ENCODE data around the gene DNAJB2.
A peak's percentile ranks its signal among the peaks of the same experiment; 100 is the strongest.
"Not testable (repeated sequence)": the region's sequence is repeated elsewhere in the genome, so short reads cannot be mapped to it uniquely, and the experiment has no call there.

The DNAJB2 gene

GRCh38 chr2:219258942-219259341, 20.2 kb upstream of the DNAJB2 start:
- not testable (repeated sequence) for DNase-seq (ENCODE audit: low read depth)

GRCh38 chr2:219261024-219261855, 17.9 kb upstream of the DNAJB2 start:
- DNase-seq (ENCODE audit: low read depth) = no peak

GRCh38 chr2:219266232-219266631, 12.9 kb upstream of the DNAJB2 start:
- DNase-seq (ENCODE audit: low read depth) = no peak

- no peak for DNase-seq (ENCODE audit: low read depth)
Observed at GRCh38 chr2:219266886-219267285, 12.3 kb upstream of the DNAJB2 start.

- DNase-seq (ENCODE audit: low read depth) = no peak
Observed at GRCh38 chr2:219268294-219268693, 10.9 kb upstream of the DNAJB2 start.

- no peak for DNase-seq (ENCODE audit: low read depth)
Observed at GRCh38 chr2:219269362-219270054, 9.7 kb upstream of the DNAJB2 start.

GRCh38 chr2:219270055-219270372, 9.2 kb upstream of the DNAJB2 start:
- no peak for DNase-seq (ENCODE audit: low read depth)

- DNase-seq (ENCODE audit: low read depth) = no peak
Observed at GRCh38 chr2:219271021-219271420, 8.1 kb upstream of the DNAJB2 start.

- no peak for DNase-seq (ENCODE audit: low read depth)
Observed at GRCh38 chr2:219272356-219272755, 6.8 kb upstream of the DNAJB2 start.

GRCh38 chr2:219272995-219273394, 6.2 kb upstream of the DNAJB2 start:
- no peak for DNase-seq (ENCODE audit: low read depth)

- no peak for DNase-seq (ENCODE audit: low read depth)
Observed at GRCh38 chr2:219273937-219274336, 5.2 kb upstream of the DNAJB2 start.

- no peak for DNase-seq (ENCODE audit: low read depth)
Observed at GRCh38 chr2:219274361-219274921, 4.7 kb upstream of the DNAJB2 start.

GRCh38 chr2:219277703-219278654, 1.2 kb upstream of the DNAJB2 start:
- peak; percentile 62 for DNase-seq (ENCODE audit: low read depth)

- DNase-seq (ENCODE audit: low read depth) = no peak
Observed at GRCh38 chr2:219278655-219279150, 463 bp upstream of the DNAJB2 start.

GRCh38 chr2:219279916-219280516, 850 bp downstream of the DNAJB2 start:
- no peak for DNase-seq (ENCODE audit: low read depth)

- no peak for DNase-seq (ENCODE audit: low read depth)
Observed at GRCh38 chr2:219280651-219281050, 1.5 kb downstream of the DNAJB2 start.

- DNase-seq (ENCODE audit: low read depth) = no peak
Observed at GRCh38 chr2:219281588-219281987, 2.4 kb downstream of the DNAJB2 start.

GRCh38 chr2:219282375-219282774, 3.2 kb downstream of the DNAJB2 start:
- DNase-seq (ENCODE audit: low read depth) = no peak

- no peak for DNase-seq (ENCODE audit: low read depth)
Observed at GRCh38 chr2:219282943-219283581, 3.9 kb downstream of the DNAJB2 start.

GRCh38 chr2:219284501-219285372, 5.6 kb downstream of the DNAJB2 start:
- no peak for DNase-seq (ENCODE audit: low read depth)

All from T follicular helper cell (primary cell).